Neuron (in vitro differentiated cells): ENCODE measurements around the gene LARGE1.
"Not testable (repeated sequence)": the region's sequence is repeated elsewhere in the genome, so short reads cannot be mapped to it uniquely, and the experiment has no call there.

ENCODE experiments used
- H2AFZ ChIP-seq: one replicate; pipeline ENCODE4 v1.6.1; 2013; ENCODE audit warnings: low read depth, mild to moderate bottlenecking, inconsistent platforms, low read length, moderate library complexity
- H3K27me3 ChIP-seq: one replicate; pipeline ENCODE4 v1.6.1; 2013; ENCODE audit warnings: low read length; ENCODE audit not compliant: insufficient read depth
- H3K36me3 ChIP-seq: one replicate; pipeline ENCODE4 v1.6.1; 2013; ENCODE audit warnings: low read length; ENCODE audit not compliant: insufficient read depth
- H3K4me1 ChIP-seq: one replicate; pipeline ENCODE4 v1.6.1; 2013; ENCODE audit warnings: low read length; ENCODE audit not compliant: insufficient read depth
- H3K4me3 ChIP-seq: 2 replicates; pipeline ENCODE4 v1.5.1; 2013; ENCODE audit warnings: mild to moderate bottlenecking, low read length, moderate library complexity
- H3K9me3 ChIP-seq: one replicate; pipeline ENCODE4 v1.6.1; 2013; ENCODE audit warnings: low read length

LARGE1 gene

DNA sequence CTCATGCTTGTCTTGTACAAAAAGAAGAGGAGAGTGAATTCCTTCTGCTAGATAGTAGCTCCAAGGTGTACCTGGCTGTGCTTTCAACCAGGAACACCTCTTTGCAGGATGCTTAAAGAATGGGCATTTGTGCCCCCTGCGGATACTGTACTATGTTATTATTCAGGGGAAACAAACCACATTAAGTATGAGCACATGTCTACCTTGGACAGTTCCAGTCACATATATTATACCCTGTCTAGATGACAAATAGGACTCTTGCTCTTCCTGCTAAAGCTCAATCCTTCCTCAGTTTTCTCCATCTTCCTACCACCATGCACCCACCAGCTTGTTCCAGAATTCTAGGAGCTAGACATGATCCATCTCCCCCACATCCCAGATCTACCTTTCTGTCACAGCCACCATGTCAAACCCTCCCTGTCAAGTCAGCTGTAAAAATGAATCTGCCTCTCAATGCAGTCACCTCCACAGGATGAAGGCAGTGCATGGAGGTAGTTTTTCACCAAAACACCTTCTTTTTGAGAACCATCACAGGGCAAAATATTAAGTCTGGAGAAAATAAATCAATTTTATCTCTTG, 337.4 kb downstream of the LARGE1 start:
- H3K4me3 ChIP-seq = no peak overlapping the region
- H3K27me3 ChIP-seq = no peaks in the 10 kb centered on the region
- H3K9me3 ChIP-seq = no peaks in the 10 kb centered on the region
- no peak overlapping the region for H2AFZ ChIP-seq
- H3K4me1 ChIP-seq = peaks cover 3% of the 10 kb centered on the region
- no peaks in the 10 kb centered on the region for H3K36me3 ChIP-seq

DNA sequence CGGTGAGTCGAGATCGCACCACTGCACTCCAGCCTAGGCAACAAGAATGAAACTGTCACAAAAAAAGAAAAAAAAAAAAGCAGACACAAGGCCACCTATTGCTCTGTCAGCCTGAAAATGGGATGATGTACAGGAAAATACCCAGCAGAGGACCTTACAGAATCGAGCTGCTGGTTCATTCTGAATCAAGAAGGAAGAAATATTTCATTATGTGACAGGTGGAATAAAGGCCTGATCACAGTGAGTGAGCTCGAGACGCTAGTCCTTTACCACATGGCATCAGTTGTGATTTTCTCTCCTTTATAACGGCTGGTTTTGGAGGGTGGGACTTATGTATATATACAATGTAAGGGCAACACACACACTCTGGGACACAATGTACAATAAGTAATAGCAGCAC, 340.0 kb downstream of the LARGE1 start:
- Histone ChIP-seq H3K27me3 (no peaks in the 10 kb centered on the region), H3K4me1 (peaks cover 10% of the 10 kb centered on the region), H2AFZ (no peak overlapping the region), H3K9me3 (no peaks in the 10 kb centered on the region), H3K36me3 (no peaks in the 10 kb centered on the region), H3K4me3 (no peak overlapping the region)

DNA sequence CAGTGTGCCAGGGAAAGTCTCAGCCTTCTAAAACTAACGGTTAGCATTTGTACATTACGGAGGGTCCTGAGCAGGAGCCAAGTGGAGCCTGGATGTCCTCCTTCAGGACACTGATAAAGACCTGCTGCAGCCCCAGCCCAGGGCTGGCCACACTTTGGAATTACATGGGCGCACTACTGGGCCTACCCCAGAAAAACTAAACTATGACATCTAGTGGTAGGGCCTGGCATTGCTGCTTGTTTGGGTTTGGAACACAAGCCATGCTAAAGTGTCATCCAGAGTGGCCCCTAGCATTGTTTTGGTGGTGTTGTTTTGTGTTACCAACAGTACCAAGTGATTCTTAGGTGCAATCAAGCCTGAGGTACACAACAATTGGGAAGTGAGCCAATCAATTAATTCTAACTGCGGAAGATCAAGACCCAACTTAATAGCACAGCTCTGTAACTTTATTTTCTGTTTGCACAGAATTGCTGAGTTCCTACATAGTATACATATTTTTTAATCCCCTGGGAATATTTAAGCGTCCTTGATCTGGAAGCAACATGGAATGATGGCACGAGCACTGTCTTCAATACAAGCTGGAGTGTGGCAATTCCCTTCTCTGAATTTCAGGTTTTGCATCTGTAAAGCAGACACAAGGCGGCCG, 340.7 kb downstream of the LARGE1 start:
- Histone ChIP-seq H3K9me3 (no peaks in the 10 kb centered on the region), H2AFZ (no peak overlapping the region), H3K4me3 (no peak overlapping the region), H3K36me3 (no peaks in the 10 kb centered on the region), H3K4me1 (peaks cover 10% of the 10 kb centered on the region), H3K27me3 (no peaks in the 10 kb centered on the region)

DNA sequence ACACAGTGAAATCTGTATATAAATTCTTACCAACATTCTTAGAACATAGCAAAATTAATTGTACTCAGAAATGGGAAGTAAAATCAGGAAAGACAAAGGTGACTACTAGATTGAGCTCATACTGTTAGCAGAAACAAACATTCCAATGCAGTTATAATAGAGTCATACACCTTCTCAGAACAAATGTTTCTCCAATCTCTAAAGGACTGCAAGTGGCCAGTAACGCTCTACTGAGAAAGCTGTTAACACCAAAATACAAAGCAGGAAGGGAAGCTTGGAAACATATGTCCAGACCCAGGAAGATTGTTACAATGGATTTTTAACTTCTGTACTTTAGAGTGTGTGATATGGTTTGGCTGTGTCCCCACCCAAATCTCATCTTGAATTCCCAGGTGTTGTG, 341.5 kb downstream of the LARGE1 start:
- no peaks in the 10 kb centered on the region for H3K27me3 ChIP-seq
- H3K9me3 ChIP-seq = no peaks in the 10 kb centered on the region
- H2AFZ ChIP-seq = no peak overlapping the region
- peaks cover 10% of the 10 kb centered on the region for H3K4me1 ChIP-seq
- no peak overlapping the region for H3K4me3 ChIP-seq
- no peaks in the 10 kb centered on the region for H3K36me3 ChIP-seq

DNA sequence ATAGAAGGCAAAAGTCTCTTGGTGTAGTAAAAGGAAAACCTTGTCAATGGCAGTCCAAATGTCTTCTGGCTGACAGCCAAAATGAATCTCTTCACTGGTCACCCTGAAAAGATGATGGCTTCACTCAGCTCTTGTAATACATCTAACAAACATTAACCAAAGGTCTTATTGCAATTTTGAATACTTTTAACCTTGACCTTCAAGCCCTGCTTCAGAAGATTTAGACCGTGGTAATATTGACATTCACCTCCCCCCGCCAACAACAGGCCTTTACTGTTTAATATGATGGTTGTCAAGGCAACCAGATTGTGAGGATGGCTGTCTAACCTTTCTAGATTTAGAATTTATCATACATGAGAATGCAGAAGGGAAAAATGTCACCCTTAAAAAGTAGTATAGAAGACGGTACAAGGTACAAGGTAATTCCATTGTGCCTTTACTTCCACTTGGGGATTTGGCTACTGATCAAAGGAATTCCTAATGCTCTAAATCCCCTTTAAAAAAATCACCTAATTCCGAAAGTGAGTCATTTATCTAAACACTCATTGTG, 342.3 kb downstream of the LARGE1 start:
- no peak overlapping the region for H3K4me3 ChIP-seq
- no peaks in the 10 kb centered on the region for H3K27me3 ChIP-seq
- H3K36me3 ChIP-seq = peaks cover 1% of the 10 kb centered on the region
- H3K4me1 ChIP-seq = peaks cover 10% of the 10 kb centered on the region
- no peaks in the 10 kb centered on the region for H3K9me3 ChIP-seq
- no peak overlapping the region for H2AFZ ChIP-seq

DNA sequence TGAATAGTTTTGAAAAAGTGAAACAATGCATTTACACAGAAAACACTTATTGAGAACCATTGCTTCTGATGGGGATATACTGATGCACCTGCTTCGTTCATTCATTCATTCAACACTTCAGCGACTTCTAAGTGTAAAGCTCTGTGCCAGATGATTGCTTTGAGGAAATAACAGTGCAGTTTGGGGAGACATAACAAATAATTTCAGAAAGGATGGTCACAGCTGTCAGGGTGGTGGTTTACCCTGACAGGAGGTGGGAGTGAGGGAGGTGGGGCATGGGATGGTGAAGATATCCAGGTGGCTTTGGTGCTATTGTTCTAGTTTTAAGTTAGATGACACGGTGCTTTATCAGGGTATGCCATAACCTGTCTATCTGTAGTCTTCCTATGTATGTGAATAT, 344.1 kb downstream of the LARGE1 start:
- Histone ChIP-seq H2AFZ (no peak overlapping the region), H3K36me3 (peaks cover 2% of the 10 kb centered on the region), H3K4me1 (peaks cover 14% of the 10 kb centered on the region), H3K4me3 (no peak overlapping the region), H3K9me3 (no peaks in the 10 kb centered on the region), H3K27me3 (no peaks in the 10 kb centered on the region)

DNA sequence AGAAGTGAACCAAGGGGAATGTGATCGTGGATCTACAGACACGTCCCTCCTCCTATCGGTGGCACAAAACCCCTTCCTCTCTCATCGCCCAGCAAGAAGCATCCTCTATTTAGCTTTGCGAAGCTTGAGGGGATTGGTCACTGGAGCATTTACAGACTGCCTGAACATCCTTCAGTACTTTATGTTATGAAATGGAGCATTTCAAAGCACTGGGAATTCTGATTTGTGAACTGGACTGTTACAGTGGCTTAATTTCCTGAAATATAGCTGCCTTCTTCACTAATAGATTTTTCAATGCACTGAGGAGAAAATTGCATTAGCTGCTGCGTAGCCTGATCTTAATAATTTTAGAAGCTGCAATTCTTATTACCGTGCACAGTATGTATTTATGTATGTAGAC, 344.5 kb downstream of the LARGE1 start:
- peaks cover 14% of the 10 kb centered on the region for H3K4me1 ChIP-seq
- H3K27me3 ChIP-seq = no peaks in the 10 kb centered on the region
- H3K9me3 ChIP-seq = no peaks in the 10 kb centered on the region
- no peak overlapping the region for H2AFZ ChIP-seq
- H3K4me3 ChIP-seq = no peak overlapping the region
- peaks cover 2% of the 10 kb centered on the region for H3K36me3 ChIP-seq

DNA sequence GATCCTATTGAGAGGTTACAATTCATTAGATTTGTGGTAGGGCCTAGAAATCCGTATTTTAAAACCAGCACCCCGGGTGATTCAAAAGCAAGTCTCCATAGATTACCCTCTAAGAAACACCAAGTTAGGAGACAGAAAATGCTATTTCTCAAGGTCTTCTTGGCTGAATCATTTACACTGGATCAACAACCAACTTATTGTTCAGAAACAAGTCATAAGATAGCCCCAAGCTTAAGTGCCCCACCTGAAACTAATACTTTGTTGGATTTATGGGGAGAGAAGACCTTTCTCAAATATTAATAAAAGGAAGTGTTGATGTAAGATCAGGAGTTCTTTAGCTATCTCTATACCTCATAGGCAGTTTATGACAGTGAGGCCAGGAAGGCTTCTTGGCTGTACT, 345.2 kb downstream of the LARGE1 start:
- Histone ChIP-seq H2AFZ (no peak overlapping the region), H3K27me3 (no peaks in the 10 kb centered on the region), H3K4me1 (peaks cover 14% of the 10 kb centered on the region), H3K9me3 (no peaks in the 10 kb centered on the region), H3K36me3 (peaks cover 2% of the 10 kb centered on the region), H3K4me3 (no peak overlapping the region)

DNA sequence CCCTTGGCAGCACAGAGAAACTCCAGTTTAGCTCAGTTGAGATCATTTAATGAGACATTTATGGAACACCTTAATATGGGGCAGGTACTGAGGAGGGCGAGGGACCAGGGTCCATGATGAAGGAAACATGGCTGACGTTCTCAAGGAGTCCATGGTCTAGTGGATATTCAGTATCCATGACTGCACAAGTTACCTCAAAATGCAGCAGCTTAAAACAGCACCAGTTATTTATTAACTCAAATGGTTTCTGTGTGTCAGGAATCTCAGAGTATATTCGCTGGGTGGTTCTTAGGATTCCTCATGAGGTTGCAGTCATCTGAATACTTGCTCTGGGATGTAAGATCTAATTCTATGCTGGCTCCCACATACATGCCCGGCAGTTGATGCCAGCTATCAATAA, 346.8 kb downstream of the LARGE1 start:
- Histone ChIP-seq H2AFZ (no peak overlapping the region), H3K27me3 (no peaks in the 10 kb centered on the region), H3K36me3 (peaks cover 2% of the 10 kb centered on the region), H3K4me3 (no peak overlapping the region), H3K4me1 (peaks cover 26% of the 10 kb centered on the region), H3K9me3 (no peaks in the 10 kb centered on the region)

DNA sequence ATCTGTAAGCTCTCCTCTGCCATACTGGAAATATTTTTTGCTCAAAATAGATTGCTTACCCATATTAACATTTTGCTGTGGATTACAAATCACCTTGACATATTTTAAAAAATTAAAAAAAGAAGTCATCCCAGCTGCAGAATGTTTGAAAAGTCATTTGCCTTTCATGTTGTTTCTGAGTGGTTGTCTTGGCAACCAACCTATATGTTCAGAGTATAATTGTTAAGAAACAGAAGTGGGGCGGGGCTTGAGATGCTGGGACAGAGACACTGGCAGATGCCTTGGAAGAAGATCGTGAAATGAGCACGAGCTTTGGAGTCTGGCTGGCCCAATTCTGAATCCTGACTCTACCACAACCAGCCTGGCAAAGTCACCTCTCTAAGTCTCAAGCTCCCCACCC, 348.2 kb downstream of the LARGE1 start:
- Histone ChIP-seq H2AFZ (no peak overlapping the region), H3K9me3 (no peaks in the 10 kb centered on the region), H3K27me3 (no peaks in the 10 kb centered on the region), H3K4me3 (no peak overlapping the region), H3K36me3 (peaks cover 2% of the 10 kb centered on the region), H3K4me1 (peaks cover 16% of the 10 kb centered on the region)

DNA sequence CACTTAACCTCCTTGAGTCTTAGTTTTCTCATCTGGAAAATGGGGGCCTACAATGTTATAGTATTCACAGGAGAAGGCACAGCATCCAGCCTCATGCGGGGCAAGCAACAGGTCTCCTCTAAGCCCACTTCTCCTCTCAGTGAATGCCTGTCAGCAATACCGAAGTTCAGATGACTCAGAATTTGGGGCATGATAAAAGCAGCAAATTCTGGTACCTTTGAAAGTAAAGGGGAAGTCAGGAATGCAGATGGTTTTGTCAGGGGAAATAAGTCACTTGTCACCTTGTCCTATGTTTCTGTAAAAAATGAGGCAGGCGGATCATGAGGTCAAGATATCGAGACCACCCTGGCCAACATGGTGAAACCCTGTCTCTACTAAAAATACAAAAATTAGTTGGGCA, 350.2 kb downstream of the LARGE1 start:
- Histone ChIP-seq H3K27me3 (no peaks in the 10 kb centered on the region), H3K9me3 (no peaks in the 10 kb centered on the region), H3K4me3 (no peak overlapping the region), H2AFZ (no peak overlapping the region), H3K36me3 (peaks cover 2% of the 10 kb centered on the region), H3K4me1 (peaks cover 16% of the 10 kb centered on the region)

DNA sequence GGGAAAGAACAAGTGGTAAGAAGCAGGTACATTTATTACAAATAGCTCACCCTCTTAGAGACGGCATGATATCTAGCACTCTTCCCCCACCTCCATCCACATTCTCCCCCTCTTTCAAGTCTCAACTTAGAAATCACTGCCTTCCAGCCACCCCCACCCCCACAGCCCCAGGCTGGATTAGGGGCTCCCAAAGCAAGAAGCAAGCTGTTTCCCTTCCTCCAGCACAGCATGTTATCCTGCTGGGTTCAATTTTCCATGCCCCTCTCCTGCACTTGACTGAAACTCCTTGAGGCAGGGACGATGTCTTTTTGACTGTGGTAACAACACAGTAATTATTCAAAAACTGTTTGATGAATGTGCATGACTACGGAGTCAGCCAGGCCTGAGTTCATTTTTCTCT, 350.7 kb downstream of the LARGE1 start:
- H3K4me1 ChIP-seq = peaks cover 16% of the 10 kb centered on the region
- H3K9me3 ChIP-seq = no peaks in the 10 kb centered on the region
- peaks cover 2% of the 10 kb centered on the region for H3K36me3 ChIP-seq
- H3K27me3 ChIP-seq = no peaks in the 10 kb centered on the region
- no peak overlapping the region for H2AFZ ChIP-seq
- no peak overlapping the region for H3K4me3 ChIP-seq

DNA sequence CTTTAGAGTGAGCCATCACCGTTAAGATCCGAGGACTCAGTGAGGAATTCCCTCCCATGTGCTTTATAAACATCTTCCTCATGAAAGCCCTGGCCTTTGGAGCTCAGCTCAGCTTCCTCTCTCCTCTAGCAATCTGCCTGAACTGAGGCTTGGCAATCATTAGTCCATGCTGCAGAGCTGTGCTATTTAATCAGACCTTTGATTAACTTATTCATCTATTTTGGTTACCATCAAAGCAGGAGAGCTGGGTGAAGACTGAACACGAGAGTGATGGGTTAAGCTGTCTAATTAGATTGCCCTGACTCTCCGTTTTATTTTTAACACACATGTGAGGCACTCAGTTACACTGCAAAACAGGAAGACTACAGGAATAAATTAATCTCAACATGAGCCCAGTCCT, 351.3 kb downstream of the LARGE1 start:
- Histone ChIP-seq H3K4me3 (no peak overlapping the region), H3K9me3 (no peaks in the 10 kb centered on the region), H3K36me3 (peaks cover 2% of the 10 kb centered on the region), H2AFZ (no peak overlapping the region), H3K4me1 (peaks cover 16% of the 10 kb centered on the region), H3K27me3 (no peaks in the 10 kb centered on the region)

DNA sequence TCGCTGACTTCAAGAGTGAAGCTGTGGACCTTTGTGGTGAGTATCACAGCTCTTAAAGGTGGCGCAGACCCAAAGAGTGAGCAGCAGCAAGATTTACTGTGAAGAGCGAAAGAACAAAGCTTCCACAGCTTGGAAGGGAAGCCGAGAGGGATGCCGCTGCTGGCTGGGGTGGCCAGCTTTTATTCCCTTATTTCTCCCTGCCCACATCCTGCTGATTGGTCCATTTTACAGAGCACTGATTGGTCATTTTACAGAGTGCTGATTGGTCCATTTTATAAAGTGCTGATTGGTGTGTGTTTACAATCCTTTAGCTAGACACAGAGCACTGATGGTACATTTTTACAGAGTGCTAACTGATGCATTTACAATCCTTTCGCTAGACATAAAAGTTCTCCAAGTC, 353.8 kb downstream of the LARGE1 start:
- H3K9me3 ChIP-seq, H2AFZ ChIP-seq, H3K36me3 ChIP-seq, H3K4me3 ChIP-seq, H3K27me3 ChIP-seq: not testable (repeated sequence)
- peaks cover 12% of the 10 kb centered on the region for H3K4me1 ChIP-seq
